Mesenchymal stem cell (in vitro differentiated cells and primary cell): ENCODE data around the gene SEC16A.

ENCODE experiments used
- DNase-seq: peaks from one replicate; pipeline ENCODE4 v3.0.0-alpha.2; 2013
- H2AFZ ChIP-seq: one replicate; pipeline ENCODE4 v1.6.1; 2013; ENCODE audit warnings: low read depth, mild to moderate bottlenecking, control low read depth, inconsistent platforms, low read length, moderate library complexity
- H2AK5ac ChIP-seq: 2 replicates; pipeline ENCODE4 v1.6.1; 2013; ENCODE audit warnings: low read length, moderate library complexity, mild to moderate bottlenecking, inconsistent platforms; ENCODE audit not compliant: severe bottlenecking
- H2BK120ac ChIP-seq: one replicate; pipeline ENCODE4 v1.6.1; 2013; ENCODE audit warnings: low read depth, mild to moderate bottlenecking, inconsistent platforms, low read length, moderate library complexity
- H2BK12ac ChIP-seq, 2 experiments: one replicate each; pipeline ENCODE4 v1.6.1; 2013; ENCODE audit warnings: inconsistent platforms in 2 of 2, low read length in 2 of 2, mild to moderate bottlenecking in 2 of 2, moderate library complexity in 2 of 2, control low read depth in 1 of 2
- H2BK15ac ChIP-seq: one replicate; pipeline ENCODE4 v1.6.1; 2013; ENCODE audit warnings: mild to moderate bottlenecking, low read depth, inconsistent platforms; ENCODE audit not compliant: poor library complexity, severe bottlenecking
- H2BK5ac ChIP-seq: 2 replicates; pipeline ENCODE4 v1.6.1; 2013; ENCODE audit warnings: low read depth, mild to moderate bottlenecking, low read length, control low read depth, inconsistent platforms; ENCODE audit not compliant: poor library complexity, severe bottlenecking
- H3K14ac ChIP-seq, 2 experiments: one replicate each; pipeline ENCODE4 v1.6.1; 2013; ENCODE audit warnings: inconsistent platforms in 2 of 2, low read length in 2 of 2, control low read depth in 1 of 2, mild to moderate bottlenecking in 1 of 2, moderate library complexity in 1 of 2
- H3K18ac ChIP-seq, 2 experiments: one replicate each; pipeline ENCODE4 v1.6.1; 2013; ENCODE audit warnings: inconsistent platforms in 2 of 2, low read length in 2 of 2, control low read depth in 1 of 2, low read depth in 1 of 2, mild to moderate bottlenecking in 1 of 2
- H3K23ac ChIP-seq, 2 experiments: one replicate each; pipeline ENCODE4 v1.6.1; 2013; ENCODE audit warnings: inconsistent platforms in 2 of 2, low read length in 2 of 2, mild to moderate bottlenecking in 2 of 2, moderate library complexity in 2 of 2, control low read depth in 1 of 2
- H3K27ac ChIP-seq: 2 replicates; pipeline ENCODE4 v1.5.1; 2013; ENCODE audit warnings: mild to moderate bottlenecking, moderate library complexity, low read length, control low read depth, inconsistent platforms; ENCODE audit not compliant: poor library complexity, severe bottlenecking
- H3K27me3 ChIP-seq, 2 experiments: 2 replicates each; pipeline versions ENCODE4 v1.6.1 to v1.7.0; 2013; ENCODE audit warnings: low read length in 2 of 2, mild to moderate bottlenecking in 2 of 2, moderate library complexity in 2 of 2, control low read depth in 1 of 2, inconsistent platforms in 1 of 2; ENCODE audit not compliant: control insufficient read depth in 1 of 2, insufficient read depth in 1 of 2
- H3K36me3 ChIP-seq, 2 experiments: 2 replicates each; pipeline versions ENCODE4 v1.6.1 to v1.7.0; 2013; ENCODE audit warnings: low read length in 2 of 2, control low read depth in 1 of 2, inconsistent platforms in 1 of 2, low read depth in 1 of 2, mild to moderate bottlenecking in 1 of 2; ENCODE audit not compliant: insufficient read depth in 2 of 2, control insufficient read depth in 1 of 2
- H3K4ac ChIP-seq, 2 experiments: one replicate each; pipeline ENCODE4 v1.6.1; 2013; ENCODE audit warnings: inconsistent platforms in 2 of 2, low read length in 2 of 2, mild to moderate bottlenecking in 2 of 2, moderate library complexity in 2 of 2, control low read depth in 1 of 2, low read depth in 1 of 2
- H3K4me1 ChIP-seq: 2 replicates; pipeline ENCODE4 v1.6.1; 2013; ENCODE audit warnings: low read depth, low read length, control low read depth; ENCODE audit not compliant: control insufficient read depth, insufficient read depth
- H3K4me2 ChIP-seq: 2 replicates; pipeline ENCODE4 v1.6.1; 2013; ENCODE audit warnings: low read length, mild to moderate bottlenecking, inconsistent platforms; ENCODE audit not compliant: poor library complexity, severe bottlenecking
- H3K4me3 ChIP-seq, 2 experiments: 2 replicates each; pipeline versions ENCODE4 v1.5.1 to v1.7.0; 2013; ENCODE audit warnings: low read length in 2 of 2, mild to moderate bottlenecking in 2 of 2, control low read depth in 1 of 2, low read depth in 1 of 2; ENCODE audit not compliant: insufficient read depth in 1 of 2
- H3K79me1 ChIP-seq: replicated peaks from 2 replicates; pipeline ENCODE4 v1.6.1; 2013; ENCODE audit warnings: mild to moderate bottlenecking, control low read depth, low read length, inconsistent platforms; ENCODE audit not compliant: poor library complexity, severe bottlenecking
- H3K9ac ChIP-seq: 2 replicates; pipeline ENCODE4 v1.7.0; 2013; ENCODE audit warnings: mild to moderate bottlenecking, low read length, moderate library complexity
- H3K9me3 ChIP-seq: 2 replicates; pipeline ENCODE4 v1.7.0; 2013; ENCODE audit warnings: mild to moderate bottlenecking, low read length; ENCODE audit not compliant: control insufficient read depth
- H4K8ac ChIP-seq: one replicate; pipeline ENCODE4 v1.6.1; 2013; ENCODE audit warnings: inconsistent platforms, mild to moderate bottlenecking, low read length, moderate library complexity
- H4K91ac ChIP-seq: one replicate; pipeline ENCODE4 v1.6.1; 2013; ENCODE audit warnings: mild to moderate bottlenecking, low read length, inconsistent platforms
- WGBS: methylation state at CpG from one replicate; pipeline ENCODE4 v1.1.7; 2013; ENCODE audit warnings: mixed read lengths; 5-methylcytosine and 5-hydroxymethylcytosine counted together

SEC16A gene

DNA sequence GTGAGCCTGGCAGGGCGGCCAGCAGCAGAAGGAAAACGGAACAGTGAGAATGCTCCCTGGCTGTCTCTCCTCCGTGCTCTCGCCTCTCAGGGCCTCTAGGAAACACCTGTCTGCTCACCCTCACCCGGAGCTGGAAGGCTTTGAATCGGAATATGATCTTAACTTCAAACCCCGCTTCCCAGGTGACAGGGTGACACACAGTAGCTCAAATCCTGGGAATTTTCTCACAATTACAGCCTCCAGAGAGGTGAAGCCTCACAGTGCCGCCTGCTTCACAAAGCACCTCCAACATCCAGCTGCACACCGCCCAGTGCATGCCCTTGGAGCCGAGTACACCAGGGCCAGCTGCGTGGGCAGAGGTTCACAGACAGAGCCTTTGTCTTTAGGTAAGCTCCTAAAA lies 12.5 kb downstream of the SEC16A start:
- Histone ChIP-seq H2BK120ac (no peak overlapping the region), H4K8ac (no peak overlapping the region)
- 96% methylated on average over 11 of the region's 11 CpGs for WGBS

DNA sequence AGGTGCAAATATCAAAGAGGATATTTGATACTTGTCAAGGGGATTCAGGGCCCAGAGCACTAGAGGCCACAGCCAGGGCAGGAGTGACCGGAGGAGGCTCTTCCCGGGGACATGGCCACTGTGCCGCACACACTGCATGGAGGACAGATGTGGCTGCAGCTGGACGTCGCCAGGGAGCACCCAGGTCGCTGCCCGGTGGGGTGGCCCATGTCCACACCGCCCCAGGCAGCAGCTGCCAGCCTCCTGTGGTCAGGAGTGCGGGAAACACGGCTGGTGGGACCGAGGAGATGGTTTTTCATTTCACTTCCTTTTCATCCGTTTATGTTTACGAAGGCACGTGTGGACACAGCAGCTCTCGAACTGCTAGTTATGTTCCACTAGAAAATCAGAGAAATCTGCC lies 15.1 kb downstream of the SEC16A start:
- no peak overlapping the region for H2BK15ac ChIP-seq
- H2BK5ac ChIP-seq: no peak overlapping the region
- no peak overlapping the region for H3K27ac ChIP-seq
- H4K91ac ChIP-seq: peak overlapping the region; percentile 52
- no peak overlapping the region for H3K4ac ChIP-seq
- no peak overlapping the region for H2AK5ac ChIP-seq
- no peak overlapping the region for H2BK12ac ChIP-seq
- H3K9me3 ChIP-seq: no peaks in the 10 kb centered on the region
- 96% methylated on average over 15 of the region's 15 CpGs for WGBS
- peaks cover 53% of the 10 kb centered on the region for H3K79me1 ChIP-seq
- H3K9ac ChIP-seq: no peak overlapping the region
- no peak overlapping the region for H3K18ac ChIP-seq
- no peak overlapping the region for H2BK120ac ChIP-seq
- H3K23ac ChIP-seq: no peak overlapping the region
- no peak overlapping the region for H4K8ac ChIP-seq
- no peak overlapping the region for H3K14ac ChIP-seq
- peaks cover 6% of the 10 kb centered on the region for H3K4me1 ChIP-seq
- peaks cover 85 to 100% of the 10 kb centered on the region in 2 experiments for H3K36me3 ChIP-seq
- H3K4me3 ChIP-seq: no peak overlapping the region
- H2AFZ ChIP-seq: no peak overlapping the region
- H3K4me2 ChIP-seq: no peak overlapping the region
- no peak for DNase-seq
- no peaks in the 10 kb centered on the region for H3K27me3 ChIP-seq

More for the DNA sequence above, 12.5 kb downstream of the SEC16A start:
- Histone ChIP-seq H2BK5ac (no peak overlapping the region), H3K27me3 (no peaks in the 10 kb centered on the region), H3K9me3 (no peaks in the 10 kb centered on the region), H3K18ac (no peak overlapping the region), H3K79me1 (peaks cover 56% of the 10 kb centered on the region), H3K4ac (no peak overlapping the region), H2BK15ac (no peak overlapping the region), H3K4me3 (no peak overlapping the region), H3K4me2 (no peak overlapping the region), H2AK5ac (no peak overlapping the region), H2AFZ (no peak overlapping the region), H3K23ac (no peak overlapping the region), H3K4me1 (peaks cover 6% of the 10 kb centered on the region), H3K36me3 (peaks cover 87 to 100% of the 10 kb centered on the region in 2 experiments), H3K27ac (no peak overlapping the region), H4K91ac (no peak overlapping the region), H3K9ac (no peak overlapping the region), H2BK12ac (no peak overlapping the region), H3K14ac (no peak overlapping the region)
- DNase-seq: no peak

DNA sequence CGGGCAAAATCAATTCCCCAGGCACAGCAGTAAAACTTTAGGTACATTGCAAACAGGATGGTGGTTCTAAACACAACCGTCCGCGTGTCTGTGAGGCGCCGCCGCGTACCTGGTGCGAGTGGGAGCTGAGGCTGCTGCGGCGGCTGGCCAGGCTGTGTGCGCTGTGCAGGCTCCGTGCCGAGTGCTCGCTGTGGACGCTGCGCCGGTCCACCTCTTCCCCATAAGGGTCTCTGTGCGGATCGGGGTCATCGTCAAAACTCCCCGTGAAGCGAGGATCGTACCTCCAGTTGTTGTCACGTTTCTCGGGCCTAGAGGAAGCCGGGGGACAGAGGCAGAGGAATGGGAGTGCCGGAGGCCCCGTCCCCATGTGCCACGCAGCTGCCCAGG lies 16.7 kb downstream of the SEC16A start:
- H4K8ac ChIP-seq: no peak overlapping the region
- no peak overlapping the region for H2AFZ ChIP-seq
- H2BK5ac ChIP-seq: no peak overlapping the region
- H2AK5ac ChIP-seq: no peak overlapping the region
- no peak overlapping the region for H3K23ac ChIP-seq
- 98% methylated on average over 30 of the region's 30 CpGs for WGBS
- H3K36me3 ChIP-seq: peaks cover 84 to 97% of the 10 kb centered on the region in 2 experiments
- H3K9ac ChIP-seq: no peak overlapping the region
- H3K27me3 ChIP-seq: no peaks in the 10 kb centered on the region
- no peak overlapping the region for H3K4me2 ChIP-seq
- H3K9me3 ChIP-seq: no peaks in the 10 kb centered on the region
- no peak overlapping the region for H4K91ac ChIP-seq
- no peak overlapping the region for H3K18ac ChIP-seq
- peaks cover 47% of the 10 kb centered on the region for H3K79me1 ChIP-seq
- peaks cover 6% of the 10 kb centered on the region for H3K4me1 ChIP-seq
- H2BK12ac ChIP-seq: no peak overlapping the region
- DNase-seq: no peak
- no peak overlapping the region for H2BK120ac ChIP-seq
- H3K4me3 ChIP-seq: no peak overlapping the region
- no peak overlapping the region for H3K4ac ChIP-seq
- no peak overlapping the region for H3K14ac ChIP-seq
- H2BK15ac ChIP-seq: no peak overlapping the region
- no peak overlapping the region for H3K27ac ChIP-seq

DNA sequence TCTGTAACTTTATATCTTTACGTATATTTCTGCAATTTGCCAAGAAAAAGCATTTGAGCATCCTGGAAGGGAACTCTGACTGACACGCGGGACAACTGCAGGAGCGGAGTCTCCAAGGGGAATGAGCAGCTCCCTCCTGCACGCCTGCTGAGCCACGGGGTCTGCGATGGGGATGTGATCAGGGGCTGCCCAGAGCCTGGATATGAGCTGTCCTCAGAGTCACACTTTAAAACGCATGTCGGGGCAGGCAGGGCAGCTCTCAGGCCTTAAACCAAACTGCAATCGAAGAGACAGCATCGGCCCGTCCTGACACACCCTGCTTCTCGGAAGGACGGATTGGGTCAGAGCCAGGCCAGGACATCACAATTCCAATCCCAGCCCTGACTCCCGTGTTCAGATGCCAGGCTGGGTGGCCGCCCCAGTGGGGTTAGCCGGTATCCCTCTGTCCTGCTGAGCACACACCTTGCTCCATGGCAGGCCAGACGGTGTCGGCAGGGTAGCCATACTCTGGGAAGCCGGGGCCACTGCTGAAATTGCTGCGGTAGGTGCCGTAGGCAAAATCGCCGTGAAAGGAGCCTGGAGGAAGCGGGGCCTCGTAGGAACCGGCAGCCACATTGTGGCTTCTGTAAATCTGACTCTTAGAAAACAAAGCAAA lies 17.2 kb downstream of the SEC16A start:
- Histone ChIP-seq H3K36me3 (peaks cover 84 to 97% of the 10 kb centered on the region in 2 experiments), H3K4me2 (no peak overlapping the region), H3K9ac (no peak overlapping the region), H3K4me1 (peaks cover 6% of the 10 kb centered on the region), H3K9me3 (no peaks in the 10 kb centered on the region), H3K4ac (no peak overlapping the region), H2BK15ac (no peak overlapping the region), H3K18ac (no peak overlapping the region), H3K27ac (no peak overlapping the region), H3K23ac (no peak overlapping the region), H3K27me3 (no peaks in the 10 kb centered on the region), H3K14ac (no peak overlapping the region), H4K8ac (no peak overlapping the region), H2BK120ac (no peak overlapping the region), H3K79me1 (peaks cover 48% of the 10 kb centered on the region), H2BK5ac (no peak overlapping the region), H2AFZ (no peak overlapping the region), H2BK12ac (no peak overlapping the region), H4K91ac (no peak overlapping the region), H3K4me3 (no peak overlapping the region), H2AK5ac (no peak overlapping the region)
- 95% methylated on average over 27 of the region's 27 CpGs for WGBS
- no peak for DNase-seq
